ENCODE data around the gene TMEM259. TPM values are rescaled to one million over a fixed set of nuclear protein-coding genes. Genes with fewer than 3 reads are reported as not detected.

Gene TMEM259
- total and polyA plus RNA-seq, 9 of the 15 experiments (the other 6 are each of a cell fraction or from before 2014, with no cell fraction given) = 0.52 to 231 (median 63.6) TPM

- peak; percentile 60 for TF ChIP-seq MYC (IDR thresholded peaks at IDR 0.05; ENCODE audit: low read depth, low read length)
- TF ChIP-seq MYC (CRISPR knock-in tag; IDR thresholded peaks at IDR 0.05; ENCODE audit: borderline replicate concordance, low read depth) = no peak
- TF ChIP-seq MAZ (CRISPR knock-in tag; conservative IDR thresholded peaks at IDR 0.05 in 1 of 2, IDR thresholded peaks at IDR 0.05 in 1 of 2) = peak in 1 of 2 experiments; percentile 80; a peak in 1 of 4 replicates
- no peak for TF ChIP-seq ZFP1 (CRISPR knock-in tag; IDR thresholded peaks at IDR 0.05)
- peak; percentile 80 for TF ChIP-seq CREM (IDR thresholded peaks at IDR 0.05; ENCODE audit: low read depth)
- TF ChIP-seq FOXP4 (CRISPR knock-in tag; IDR thresholded peaks at IDR 0.05; ENCODE audit: borderline replicate concordance) = no peak
- peak; percentile 94 for TF ChIP-seq ZNF143 (CRISPR knock-in tag; IDR thresholded peaks at IDR 0.05)
- peak; percentile 35; the same call in 1 of the 2 replicates for TF ChIP-seq HSF4 (CRISPR knock-in tag; IDR thresholded peaks at IDR 0.05; ENCODE audit: borderline replicate concordance)
- TF ChIP-seq VEZF1 (CRISPR knock-in tag; IDR thresholded peaks at IDR 0.05) = peak; percentile 92
- TF ChIP-seq RBBP5 (IDR thresholded peaks at IDR 0.05; ENCODE audit: borderline replicate concordance, insufficient read depth, low read length, poor library complexity, severe bottlenecking) = peak; percentile 84
- no peak for TF ChIP-seq E2F8 (IDR thresholded peaks at IDR 0.05; ENCODE audit: low read depth, partially characterized antibody)
- peak; percentile 95; the same call in 1 of the 2 replicates for TF ChIP-seq ZNF76 (CRISPR knock-in tag; IDR thresholded peaks at IDR 0.05; ENCODE audit: borderline replicate concordance)
- 0 out of 2 replicates have a peak, but pooled peaks have one; percentile 45 for TF ChIP-seq ZNF584 (CRISPR knock-in tag; IDR thresholded peaks at IDR 0.05; ENCODE audit: low read depth)
- no peak for TF ChIP-seq NR2C2 (CRISPR knock-in tag; IDR thresholded peaks at IDR 0.05)
- TF ChIP-seq NR2C2 (tag; IDR thresholded peaks at IDR 0.05) = peak; percentile 95
- peak; percentile 85 for TF ChIP-seq RB1 (IDR thresholded peaks at IDR 0.05; ENCODE audit: low read depth)
- TF ChIP-seq SIN3B (IDR thresholded peaks at IDR 0.05; ENCODE audit: low read depth) = peak; percentile 84
- no peak; the same call in 1 of the 2 replicates for TF ChIP-seq XRCC5 (IDR thresholded peaks at IDR 0.05; ENCODE audit: low read depth, low read length)
- TF ChIP-seq PCBP1 (IDR thresholded peaks at IDR 0.05; ENCODE audit: low read depth, low read length, poor library complexity, severe bottlenecking) = peak; percentile 23
These were observed at the start of gene TMEM259 (continued) for GRCh38 chr19:1020868-1021425.
